Smooth muscle cell (in vitro differentiated cells): ENCODE data around the gene BCL11B. TPM values are rescaled to one million over a fixed set of nuclear protein-coding genes. Genes with fewer than 3 reads are reported as not detected.

Source experiments
- DNase-seq: peaks from one replicate; lab custom pipeline; 2025; ENCODE audit not compliant: unreplicated experiment; lab: John Stamatoyannopoulos, UW
- H2AFZ ChIP-seq: fragments of 200-600 bp; sonication (generic); 2 replicates; pipeline ENCODE4 v1.6.0; 2016; ENCODE audit warnings: antibody characterized with exemption, low read depth, mild to moderate bottlenecking
- H3F3A ChIP-seq: fragments of 200-600 bp; sonication (generic); 2 replicates; pipeline ENCODE4 v1.6.0; 2017; ENCODE audit warnings: antibody characterized with exemption, low read depth
- H3K27ac ChIP-seq: fragments of 200-600 bp; sonication (generic); 2 replicates; pipeline ENCODE4 v1.5.1; 2016; ENCODE audit warnings: low read depth, mild to moderate bottlenecking
- H3K27me3 ChIP-seq: fragments of 200-600 bp; sonication (generic); 2 replicates; pipeline ENCODE4 v1.6.1; 2016; ENCODE audit warnings: low read depth, mild to moderate bottlenecking
- H3K36me3 ChIP-seq: fragments of 200-600 bp; sonication (generic); 2 replicates; pipeline ENCODE4 v1.5.1; 2016; ENCODE audit warnings: low read depth
- H3K4me1 ChIP-seq: fragments of 200-600 bp; sonication (generic); 2 replicates; pipeline ENCODE4 v1.5.1; 2016; ENCODE audit warnings: low read depth
- H3K4me2 ChIP-seq: fragments of 200-600 bp; sonication (generic); 2 replicates; pipeline ENCODE4 v1.6.0; 2016; ENCODE audit warnings: mild to moderate bottlenecking
- H3K4me3 ChIP-seq: fragments of 200-600 bp; sonication (generic); 2 replicates; pipeline ENCODE4 v1.5.1; 2016; ENCODE audit warnings: mild to moderate bottlenecking
- H3K79me2 ChIP-seq: fragments of 200-600 bp; sonication (generic); 2 replicates; pipeline ENCODE4 v1.6.0; 2016; ENCODE audit warnings: low read depth, mild to moderate bottlenecking
- H3K9ac ChIP-seq: fragments of 200-600 bp; sonication (generic); 2 replicates; pipeline ENCODE4 v1.6.0; 2016; ENCODE audit warnings: low read depth
- H3K9me3 ChIP-seq: fragments of 200-600 bp; sonication (generic); replicated peaks from 2 replicates; pipeline ENCODE4 v1.5.1; 2016; ENCODE audit warnings: low read depth
- H4K20me1 ChIP-seq: fragments of 200-600 bp; sonication (generic); 2 replicates; pipeline ENCODE4 v1.6.0; 2016; ENCODE audit warnings: low read depth
- CTCF ChIP-seq: fragments of 200-600 bp; sonication (generic); IDR thresholded peaks from 2 replicates; pipeline ENCODE4 v1.5.1; 2017; ENCODE audit warnings: borderline replicate concordance, mild to moderate bottlenecking, antibody characterized with exemption; ENCODE audit not compliant: insufficient read depth, poor library complexity, severe bottlenecking
- WGBS: methylation state at CpG from one replicate; pipeline ENCODE4 v1.1.7; 2016; ENCODE audit warnings: low lambda C conversion rate; 5-methylcytosine and 5-hydroxymethylcytosine counted together
- polyA plus RNA-seq: library from polyadenylated mRNA; unstranded; fragments of >200 nt; fragmentation: Nextera tagmentation; extraction: Ambion mirVana; gene quantifications from 2 replicates; pipeline ENCODE4 v1.2.1, GENCODE V29; 2016
- total RNA-seq: library from RNA; depleted of rRNA; stranded (reverse); fragments of >200 nt; gene quantifications from 2 replicates; pipeline ENCODE4 v1.2.3, GENCODE V29; 2014

Gene BCL11B
- total and polyA plus RNA-seq, 2 experiments from 2014 or later: 0.56 to 3.0 TPM

GRCh38 chr14:99320105-99320572, 48.1 kb upstream of the BCL11B start:
- 16% methylated on average over 14 of the region's 23 CpGs for WGBS
- H3K79me2 ChIP-seq: no peaks in the 10 kb centered on the region
- H3K27me3 ChIP-seq: no peaks in the 10 kb centered on the region
- H3K27ac ChIP-seq: no peak overlapping the region
- H3F3A ChIP-seq: no peaks in the 10 kb centered on the region
- H3K9ac ChIP-seq: no peak overlapping the region
- no peak for DNase-seq
- H3K4me2 ChIP-seq: no peak overlapping the region
- H3K9me3 ChIP-seq: no peaks in the 10 kb centered on the region
- H3K36me3 ChIP-seq: no peaks in the 10 kb centered on the region
- H2AFZ ChIP-seq: no peak overlapping the region
- H3K4me3 ChIP-seq: no peak overlapping the region
- H4K20me1 ChIP-seq: no peaks in the 10 kb centered on the region
- peak; percentile 93 for TF ChIP-seq CTCF
- H3K4me1 ChIP-seq: no peaks in the 10 kb centered on the region

- WGBS: 87% methylated on average over 6 of the region's 6 CpGs
- H3K27me3 ChIP-seq: no peaks in the 10 kb centered on the region
- H3K4me2 ChIP-seq: no peak overlapping the region
- H3K9me3 ChIP-seq: no peaks in the 10 kb centered on the region
- no peaks in the 10 kb centered on the region for H4K20me1 ChIP-seq
- no peak overlapping the region for H2AFZ ChIP-seq
- no peak overlapping the region for H3K9ac ChIP-seq
- TF ChIP-seq CTCF: no peak
- no peaks in the 10 kb centered on the region for H3F3A ChIP-seq
- no peaks in the 10 kb centered on the region for H3K79me2 ChIP-seq
- H3K4me1 ChIP-seq: no peaks in the 10 kb centered on the region
- no peaks in the 10 kb centered on the region for H3K36me3 ChIP-seq
- DNase-seq: no peak
- no peak overlapping the region for H3K27ac ChIP-seq
- no peak overlapping the region for H3K4me3 ChIP-seq
Measured at GRCh38 chr14:99318959-99319295, 46.9 kb upstream of the BCL11B start.

GRCh38 chr14:99318091-99318958, 46.3 kb upstream of the BCL11B start:
- no peak overlapping the region for H3K9ac ChIP-seq

More at GRCh38 chr14:99318091-99318958, 46.3 kb upstream of the BCL11B start:
- TF ChIP-seq CTCF: no peak
- no peaks in the 10 kb centered on the region for H3K79me2 ChIP-seq
- H3K27ac ChIP-seq: no peak overlapping the region
- H3K9me3 ChIP-seq: no peaks in the 10 kb centered on the region
- no peaks in the 10 kb centered on the region for H3K36me3 ChIP-seq
- no peak overlapping the region for H3K4me2 ChIP-seq
- H3F3A ChIP-seq: no peaks in the 10 kb centered on the region
- 82% methylated on average over 13 of the region's 13 CpGs for WGBS
- no peak for DNase-seq
- no peak overlapping the region for H2AFZ ChIP-seq
- H3K4me1 ChIP-seq: no peaks in the 10 kb centered on the region
- no peaks in the 10 kb centered on the region for H3K27me3 ChIP-seq
- no peaks in the 10 kb centered on the region for H4K20me1 ChIP-seq
- no peak overlapping the region for H3K4me3 ChIP-seq
